Posterior vena cava (tissue), 2 donors: ENCODE data around the gene NCLN. TPM values are rescaled to one million over a fixed set of nuclear protein-coding genes. Genes with fewer than 3 reads are reported as not detected.
"Not testable (repeated sequence)": the region's sequence is repeated elsewhere in the genome, so short reads cannot be mapped to it uniquely, and the experiment has no call there.

ENCODE experiments used
- DNase-seq: peaks from one replicate; pipeline ENCODE4 v3.0.0-alpha.2; 2020; ENCODE audit warnings: low spot score
- intact Hi-C, 2 donors: fragments of 100-400 bp; cut with DNase I; formaldehyde crosslinking; loops; one replicate each; pipeline versions ENCODE4 v1.14.1 to v1.14.2; 2022 to 2023
- total RNA-seq, 2 donors: library from RNA; stranded (reverse); fragmentation: NEBNext Ultra II Directional; extraction: Animal tissue kit (Norgen Biotek cat#: 25700); gene quantifications; one replicate each; pipeline ENCODE4 v1.2.1, GENCODE V29; 2021
- donor health status: DM: yes; HTN: yes; CAD: no.
- donor health status: DM: yes; HTN: yes; CAD: no.

Gene NCLN
- total RNA-seq, 2 donors from 2014 or later, result 37.7 to 40.4 TPM

DNA sequence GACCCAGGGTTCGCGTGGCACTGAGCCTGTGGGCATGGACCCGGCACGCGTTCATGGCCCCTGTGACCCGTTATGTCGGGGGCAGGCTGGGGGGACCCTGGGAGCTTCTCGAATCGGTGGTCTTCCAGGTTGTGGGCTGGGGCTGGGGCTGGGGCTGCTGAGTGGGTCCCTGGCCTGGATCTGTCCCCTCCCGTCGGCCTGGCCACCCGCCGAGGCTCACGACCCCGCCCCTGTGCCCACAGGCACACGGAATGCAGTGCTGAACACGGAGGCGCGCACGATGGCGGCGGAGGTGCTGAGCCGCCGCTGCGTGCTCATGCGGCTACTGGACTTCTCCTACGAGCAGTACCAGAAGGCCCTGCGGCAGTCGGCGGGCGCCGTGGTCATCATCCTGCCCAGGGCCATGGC lies 6.5 kb downstream of the NCLN start:
- no peak for DNase-seq
- intact Hi-C loops, result no loop called here

DNA sequence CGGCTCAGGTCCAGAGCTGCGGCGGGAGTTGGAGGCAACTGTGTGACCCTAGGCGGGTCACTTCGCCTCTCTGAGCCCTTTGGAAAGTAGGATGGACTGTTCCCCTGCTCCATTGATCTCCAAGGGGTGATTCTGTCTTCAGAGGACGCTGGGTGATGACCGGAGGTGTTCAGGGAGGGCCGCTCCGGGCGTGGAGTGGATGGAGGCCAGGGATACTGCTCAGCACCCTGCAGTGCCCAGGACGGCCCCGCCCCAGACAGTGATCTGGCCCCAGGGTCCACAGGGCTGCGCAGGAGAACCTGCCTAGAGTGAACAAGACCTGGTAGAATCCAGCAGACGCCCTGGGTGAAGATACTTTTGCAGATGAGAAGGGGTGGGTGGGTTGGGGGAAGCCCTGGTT lies 7.0 kb downstream of the NCLN start:
- no peak for DNase-seq
- intact Hi-C loops, result no loop called here

DNA sequence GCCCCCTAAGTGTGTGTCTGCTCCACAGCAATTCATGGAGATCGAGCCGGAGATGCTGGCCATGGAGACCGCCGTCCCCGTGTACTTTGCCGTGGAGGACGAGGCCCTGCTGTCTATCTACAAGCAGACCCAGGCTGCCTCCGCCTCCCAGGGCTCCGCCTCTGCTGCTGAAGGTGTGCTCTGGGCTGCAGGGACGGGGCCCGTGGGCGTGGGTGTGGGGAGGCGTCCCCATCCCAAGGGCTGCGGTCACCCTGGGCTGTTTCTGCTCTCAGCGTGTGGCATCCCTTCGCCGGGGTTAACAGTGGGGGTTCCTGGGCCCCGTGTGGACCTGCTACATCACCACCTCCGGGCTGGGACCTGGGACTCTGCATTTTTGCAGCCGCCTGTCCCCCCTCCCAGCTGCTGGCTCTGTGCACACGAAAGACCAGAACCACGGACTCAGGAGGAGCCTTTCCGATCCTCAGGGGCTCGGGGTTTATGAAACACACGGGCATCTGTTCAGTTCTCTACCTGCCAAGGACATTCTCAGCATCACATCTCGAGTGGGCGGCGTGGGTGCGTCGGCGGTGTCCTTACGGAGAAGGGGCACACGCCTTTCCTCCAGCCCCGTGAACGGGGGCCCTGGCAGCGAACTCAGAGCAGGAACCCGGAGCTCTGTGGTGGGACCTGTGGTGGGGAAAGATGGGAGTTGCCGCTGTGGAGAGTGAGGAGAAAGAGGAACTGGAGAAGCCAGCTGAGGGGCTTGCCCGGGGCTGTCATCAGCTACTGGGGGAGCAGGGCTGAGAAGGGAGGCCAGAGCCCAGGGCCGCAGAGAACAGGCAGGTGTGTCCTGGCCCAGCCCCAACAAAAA lies 7.8 kb downstream of the NCLN start:
- intact Hi-C loops, result no loop called here
- DNase-seq, result no peak

DNA sequence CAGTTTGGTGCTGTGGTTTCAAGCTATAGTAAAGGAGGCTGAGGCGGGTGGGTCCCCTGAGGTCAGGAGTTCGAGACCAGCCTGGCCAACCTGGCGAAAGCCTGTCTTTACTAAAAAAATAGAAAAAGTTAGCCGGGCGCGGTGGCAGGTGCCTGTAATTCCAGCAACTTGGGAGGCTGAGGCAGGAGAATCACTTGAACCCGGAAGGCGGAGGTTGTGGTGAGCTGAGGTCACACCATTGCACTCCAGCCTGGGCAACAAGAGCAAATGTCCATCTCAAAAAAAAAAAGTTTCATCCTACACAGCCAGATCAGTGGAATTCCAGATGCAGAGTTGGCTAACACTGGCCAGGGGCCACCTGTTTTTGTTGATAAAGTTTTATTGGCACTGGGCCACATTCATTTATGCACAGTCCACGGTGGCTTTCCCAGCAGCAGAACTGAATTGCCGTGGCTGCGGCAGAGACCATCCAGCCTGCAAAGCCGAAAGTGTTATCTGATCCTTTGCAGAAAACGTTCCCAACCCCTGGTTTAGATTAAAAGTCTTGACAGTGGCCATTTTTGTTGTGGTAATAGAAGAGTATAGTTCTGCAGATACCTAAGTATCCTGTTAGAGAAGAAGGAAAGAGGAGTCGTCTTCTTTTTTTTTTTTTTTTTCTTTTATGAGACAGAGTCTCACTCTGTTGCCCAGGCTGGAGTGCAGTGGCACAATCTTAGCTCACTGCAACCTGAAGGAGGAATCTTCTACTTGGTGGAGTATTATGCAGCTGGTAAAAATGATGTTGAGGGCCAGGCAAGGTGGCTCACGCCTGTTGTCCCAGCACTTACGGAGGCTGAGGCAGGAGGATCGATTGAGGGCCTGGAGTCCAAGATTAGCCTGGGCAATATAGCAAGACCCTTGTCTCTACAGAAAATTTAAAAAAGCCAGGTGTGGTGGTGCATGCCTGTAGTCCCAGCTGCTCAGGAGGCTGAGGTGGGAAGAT lies 8.7 kb downstream of the NCLN start:
- intact Hi-C loops, result no loop called here
- DNase-seq, result no peak

- no peak for DNase-seq
These were observed 10.6 kb downstream of the NCLN start for GRCh38 chr19:3196064-3196932.

DNA sequence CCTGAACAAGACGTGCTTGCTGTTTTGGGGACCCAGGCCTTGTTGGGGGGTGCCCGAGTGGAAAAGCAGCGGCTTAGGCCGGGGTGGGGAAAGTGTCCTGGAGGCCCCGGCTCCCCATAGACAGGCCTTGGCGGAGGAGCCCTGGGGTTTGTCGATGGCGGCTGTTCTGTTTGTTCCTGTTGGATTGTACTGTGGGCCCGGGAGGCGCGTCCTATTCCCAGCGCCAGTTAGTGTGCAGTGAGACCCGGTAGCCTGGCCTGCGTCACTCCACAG lies 11.1 kb downstream of the NCLN start:
- intact Hi-C loops, result no loop called here
- no peak for DNase-seq

More at GRCh38 chr19:3196064-3196932, 10.6 kb downstream of the NCLN start:
- intact Hi-C loops, result no loop called here

DNA sequence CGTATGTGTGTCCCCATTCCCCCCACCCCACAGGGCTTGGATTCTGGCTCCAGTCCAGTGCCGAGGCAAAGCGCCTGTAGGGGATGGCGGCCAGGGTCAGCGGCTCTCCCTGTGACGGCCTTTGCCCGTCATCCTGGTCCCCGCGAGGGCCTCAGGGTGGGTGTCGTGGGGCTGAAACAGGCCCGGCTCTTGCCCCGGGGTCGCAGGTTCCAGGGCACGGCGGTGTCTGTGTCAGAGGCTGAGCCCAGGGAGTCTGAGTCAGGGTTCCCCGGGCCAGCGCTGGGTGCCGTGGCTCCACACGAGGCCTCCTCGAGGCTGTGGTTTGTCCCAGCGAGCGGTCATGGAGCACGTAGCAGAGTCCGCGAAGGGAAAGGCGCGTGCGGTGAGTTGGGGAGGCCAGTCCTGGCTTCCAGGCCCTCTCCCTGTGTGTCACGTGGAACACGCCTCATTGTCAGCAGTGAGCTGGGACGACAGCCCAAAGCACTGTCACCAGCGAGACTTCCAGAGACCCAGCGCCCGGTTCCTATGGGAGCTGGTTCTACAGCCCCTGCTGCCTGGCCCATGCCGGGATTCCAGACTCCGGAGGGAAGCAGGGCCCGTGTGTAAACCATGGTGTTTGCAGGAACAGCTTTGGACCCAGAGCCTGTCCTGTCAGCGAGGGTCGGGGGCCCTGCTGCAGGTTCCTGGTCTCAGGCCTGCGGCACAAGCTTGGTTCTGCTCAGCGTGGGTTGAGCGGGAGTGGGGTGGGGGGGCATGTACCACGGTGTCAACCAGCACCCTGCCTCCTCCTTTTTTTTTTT lies 13.4 kb downstream of the NCLN start:
- intact Hi-C loops, result no loop called here
- no peak for DNase-seq

GRCh38 chr19:3201072-3201700 lies 15.5 kb downstream of the NCLN start:
- DNase-seq, result no peak
- intact Hi-C loops, result no loop called here

DNA sequence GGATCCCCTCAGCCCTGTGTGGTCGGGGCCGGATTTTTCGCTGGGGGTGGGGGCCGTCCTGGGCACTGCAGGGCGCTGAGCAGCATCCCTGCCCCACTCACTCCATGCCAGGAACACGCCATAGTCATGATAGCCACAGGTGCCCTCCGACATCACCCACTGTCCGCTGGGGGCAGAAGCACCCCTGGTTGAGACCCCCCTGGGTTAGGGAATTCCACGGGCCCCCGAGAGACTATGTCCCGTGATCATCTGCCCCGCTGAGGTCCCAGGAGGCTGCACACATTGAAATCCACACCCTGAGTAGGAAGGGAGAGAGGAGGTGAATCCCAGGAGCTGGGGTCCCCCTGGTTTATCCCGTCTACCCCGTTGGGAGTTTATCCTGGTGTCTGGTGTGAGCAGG lies 16.2 kb downstream of the NCLN start:
- intact Hi-C loops, result no loop called here
- DNase-seq, result no peak

- intact Hi-C loops, result no loop called here
- DNase-seq, result no peak
These were observed 16.6 kb downstream of the NCLN start for GRCh38 chr19:3202346-3202745.

DNA sequence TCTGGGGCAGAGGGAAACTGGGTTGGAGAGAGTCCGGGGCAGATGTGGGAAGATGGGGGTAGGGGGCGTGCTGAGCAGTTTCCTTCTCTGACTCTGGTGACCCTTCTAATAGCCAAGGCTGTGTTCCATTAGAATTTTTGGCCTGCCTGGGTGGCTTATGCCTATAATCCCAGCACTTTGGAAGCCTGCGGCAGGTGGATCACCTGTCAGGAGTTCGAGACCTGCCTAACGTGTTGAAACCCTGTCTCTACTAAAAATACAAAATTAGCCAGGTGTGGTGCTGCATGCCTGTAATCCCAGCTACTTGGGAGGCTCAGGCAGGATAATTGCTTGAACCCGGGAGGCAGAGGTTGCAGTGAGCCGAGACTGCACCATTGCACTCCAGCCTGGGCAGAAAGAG lies 17.2 kb downstream of the NCLN start:
- DNase-seq, intact Hi-C loops: not testable (repeated sequence)

- intact Hi-C loops, result no loop called here
- peak; percentile 79 for DNase-seq
These were observed 18.3 kb downstream of the NCLN start for GRCh38 chr19:3203805-3204645.

DNA sequence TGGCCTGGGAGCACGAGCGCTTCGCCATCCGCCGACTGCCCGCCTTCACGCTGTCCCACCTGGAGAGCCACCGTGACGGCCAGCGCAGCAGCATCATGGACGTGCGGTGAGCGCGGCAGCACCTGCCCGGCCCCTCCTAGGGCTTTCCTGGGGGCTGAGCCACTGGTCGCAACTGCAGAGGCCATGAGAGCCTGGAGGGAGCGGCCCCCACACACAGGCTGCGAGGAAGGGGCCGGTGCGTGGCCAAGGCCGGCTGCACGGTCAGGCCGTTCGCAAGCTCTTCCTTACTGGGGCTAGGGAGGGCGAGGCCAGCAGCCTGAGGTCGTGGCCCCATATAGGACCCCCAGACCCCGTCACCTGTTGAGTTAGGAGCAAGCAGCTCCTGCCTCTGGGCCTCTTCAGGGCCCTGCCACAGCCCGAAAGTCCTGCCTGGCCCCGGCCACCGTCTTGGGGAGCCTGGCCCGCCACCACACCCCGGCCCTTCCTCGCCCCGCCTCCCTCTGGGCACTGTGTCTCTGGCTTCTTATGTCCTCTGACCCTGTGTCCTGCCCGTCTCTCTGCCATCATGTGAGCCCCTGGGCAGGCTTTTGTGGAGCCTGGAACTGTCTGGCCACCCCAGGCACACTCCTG lies 19.0 kb downstream of the NCLN start:
- intact Hi-C loops, result no loop called here
- DNase-seq, result no peak

DNA sequence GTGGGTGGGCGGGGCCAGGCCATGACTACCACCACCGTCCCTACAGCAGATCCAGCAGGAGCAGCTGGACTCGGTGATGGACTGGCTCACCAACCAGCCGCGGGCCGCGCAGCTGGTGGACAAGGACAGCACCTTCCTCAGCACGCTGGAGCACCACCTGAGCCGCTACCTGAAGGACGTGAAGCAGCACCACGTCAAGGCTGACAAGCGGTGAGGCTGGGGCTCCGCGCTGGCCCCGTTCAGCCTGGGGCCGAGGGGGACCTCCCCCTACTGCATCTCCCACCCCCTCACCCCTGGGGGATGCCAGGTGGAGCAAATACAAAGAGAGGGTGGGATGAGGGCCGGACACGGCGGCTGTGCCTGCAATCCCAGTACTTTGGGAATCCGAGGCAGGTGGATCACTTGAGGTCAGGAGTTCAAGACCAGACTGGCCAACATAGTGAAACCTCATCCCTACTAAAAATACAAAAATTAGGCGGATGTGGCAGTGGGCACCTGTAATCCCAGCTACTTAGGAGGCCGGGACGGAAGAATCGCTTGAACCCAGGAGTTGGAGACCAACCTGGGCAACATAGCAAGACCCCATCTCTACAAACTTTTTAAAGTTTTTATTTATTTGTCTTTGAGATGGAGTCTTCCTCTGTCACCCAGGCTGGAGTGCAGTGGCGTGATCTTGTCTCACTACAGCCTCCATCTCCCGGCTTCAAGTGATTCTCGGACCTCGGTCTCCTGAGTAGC lies 20.7 kb downstream of the NCLN start:
- DNase-seq, result no peak

GRCh38 chr19:3207461-3208242 lies 21.9 kb downstream of the NCLN start:
- no peak for DNase-seq

More for the DNA sequence above, 20.7 kb downstream of the NCLN start:
- intact Hi-C loops, result no loop called here

More at GRCh38 chr19:3207461-3208242, 21.9 kb downstream of the NCLN start:
- intact Hi-C loops, result no loop called here
